Measurements from ENCODE around the gene TXK.

TXK gene

DNA sequence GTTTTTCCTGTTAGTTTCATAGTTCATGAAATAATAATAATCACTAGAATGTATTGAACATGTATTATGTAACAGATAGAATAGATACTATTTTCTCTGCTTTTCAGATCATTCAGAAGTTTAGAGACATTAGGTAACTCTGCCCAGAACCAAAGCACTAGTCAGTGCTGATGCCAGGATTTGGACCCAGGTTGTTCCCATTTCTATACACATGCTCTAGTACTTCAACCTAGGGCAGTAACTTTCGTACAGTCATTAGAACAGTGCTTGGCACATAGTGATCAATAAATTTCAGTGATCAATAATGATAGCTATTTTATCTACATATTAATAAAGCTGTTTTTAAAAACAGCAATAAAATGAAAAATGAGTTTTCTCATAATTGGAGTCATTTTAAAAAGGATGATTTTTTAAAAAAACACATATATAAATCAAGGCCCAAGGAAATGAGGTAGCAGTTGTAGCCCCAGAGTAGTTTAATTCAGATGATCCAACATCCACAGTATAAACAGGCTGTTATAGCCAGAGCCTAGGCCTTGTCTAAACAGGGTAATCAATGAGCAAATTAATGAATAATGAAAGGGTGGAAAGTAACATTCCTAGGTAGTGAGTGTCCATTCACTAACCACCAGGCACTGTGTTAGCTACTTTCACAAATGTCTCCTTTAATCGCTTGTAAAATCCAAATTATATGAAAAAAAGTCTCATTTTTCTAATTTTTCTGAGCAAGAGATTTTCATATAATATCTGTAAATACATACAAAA is 25.6 kb downstream of the TXK start:
- in situ Hi-C loops (cut with MboI; ENCODE audit: low sequenced_read_pairs): no loop called here

DNA sequence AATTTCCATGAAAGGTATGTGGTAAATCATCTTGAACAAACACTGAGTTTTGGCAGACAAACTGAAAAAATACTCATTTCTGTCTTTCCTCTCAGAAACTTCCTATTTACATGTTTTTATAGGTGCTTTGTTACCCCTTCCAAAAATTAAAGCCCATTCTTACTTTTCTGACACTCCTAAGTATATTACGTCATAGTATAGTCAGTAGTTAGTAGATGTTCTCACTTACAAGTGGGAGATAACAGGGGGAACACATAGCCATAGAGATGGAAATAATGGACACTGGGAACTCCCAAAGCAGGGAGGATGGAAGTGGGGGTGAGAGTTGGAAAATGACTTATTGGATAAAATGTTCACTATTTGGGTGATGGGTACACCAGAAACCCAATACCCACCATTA is 28.8 kb downstream of the TXK start:
- in situ Hi-C loops (cut with MboI; ENCODE audit: low sequenced_read_pairs): no loop called here

DNA sequence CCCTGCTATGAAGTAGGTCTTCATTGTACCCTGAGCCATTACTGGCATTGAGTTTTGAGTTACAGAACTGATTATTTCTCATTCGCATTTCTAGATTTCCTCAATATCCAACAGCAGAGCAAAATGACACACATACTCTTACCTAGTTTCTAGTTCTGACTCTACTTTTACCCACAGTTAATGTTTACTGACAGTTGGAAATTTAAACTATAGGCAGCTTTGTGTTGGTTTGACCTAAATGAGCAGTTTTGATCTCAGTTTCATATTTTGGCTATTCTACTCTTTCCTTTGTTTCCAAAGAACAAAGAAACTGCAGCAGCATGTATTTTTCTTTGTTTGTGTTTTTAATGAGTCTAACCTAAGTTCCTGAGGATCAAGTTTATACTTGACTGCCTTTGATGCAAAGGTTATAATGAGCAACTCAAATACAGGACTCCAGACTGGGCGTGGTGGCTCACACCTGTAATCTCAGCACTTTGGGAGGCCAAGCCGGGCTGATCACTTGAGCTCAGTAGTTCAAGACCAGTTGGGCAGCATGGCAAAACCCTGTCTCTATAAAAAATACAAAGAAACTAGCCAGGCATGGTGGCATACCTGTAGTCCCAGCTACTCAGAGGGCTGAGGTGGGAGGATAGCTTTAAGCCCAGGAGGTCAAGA is 30.4 kb downstream of the TXK start:
- in situ Hi-C loops (cut with MboI; ENCODE audit: low sequenced_read_pairs): no loop called here

GRCh38 chr4:48102303-48102702 is 31.7 kb downstream of the TXK start:
- in situ Hi-C loops (cut with MboI; ENCODE audit: low sequenced_read_pairs): no loop called here

DNA sequence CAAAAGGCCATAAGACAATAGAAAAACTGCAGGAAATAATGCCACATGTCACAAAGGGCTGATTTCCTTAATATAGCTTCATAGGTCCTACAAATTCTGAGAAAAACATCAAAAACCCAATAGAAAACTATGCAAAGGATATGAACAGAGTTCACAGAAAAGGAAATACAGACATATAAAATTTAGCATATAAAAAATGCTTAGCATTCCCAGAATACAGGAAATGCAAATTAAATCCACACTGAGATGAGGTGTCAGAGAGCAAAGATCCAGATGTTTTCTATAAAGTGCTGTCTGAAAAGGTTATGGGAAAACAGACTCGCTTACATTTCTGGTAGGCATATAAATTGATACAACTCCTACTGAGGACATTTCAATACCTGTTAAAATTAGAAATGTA is 33.8 kb downstream of the TXK start:
- in situ Hi-C loops (cut with MboI; ENCODE audit: low sequenced_read_pairs): no loop called here

- in situ Hi-C loops (cut with MboI; ENCODE audit: low sequenced_read_pairs): no loop called here
Measured at GRCh38 chr4:48095441-48095840, 38.6 kb downstream of the TXK start.

DNA sequence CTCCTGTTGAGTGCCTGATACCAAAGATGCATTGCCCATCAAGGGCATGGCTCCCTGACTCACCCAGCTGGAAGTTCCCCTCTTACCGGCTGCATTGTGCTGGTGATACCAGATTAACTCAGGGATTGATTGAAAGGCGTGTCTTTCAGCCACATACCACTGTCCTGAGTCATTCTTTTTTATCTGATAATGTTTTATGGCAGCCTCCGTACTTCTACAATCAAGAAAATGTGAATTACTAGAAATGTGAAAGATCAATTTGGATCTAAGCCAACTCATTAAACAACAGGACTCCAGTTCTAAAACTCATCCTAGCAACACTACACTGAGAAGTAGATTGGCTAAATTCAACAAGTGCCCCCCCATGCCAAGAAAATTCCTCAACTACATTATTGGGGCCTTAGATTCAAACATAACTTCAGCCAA is 40.0 kb downstream of the TXK start:
- in situ Hi-C loops (cut with MboI; ENCODE audit: low sequenced_read_pairs): no loop called here

- in situ Hi-C loops (cut with MboI; ENCODE audit: low sequenced_read_pairs): no loop called here
Measured at GRCh38 chr4:48090621-48091020, 43.4 kb downstream of the TXK start.

DNA sequence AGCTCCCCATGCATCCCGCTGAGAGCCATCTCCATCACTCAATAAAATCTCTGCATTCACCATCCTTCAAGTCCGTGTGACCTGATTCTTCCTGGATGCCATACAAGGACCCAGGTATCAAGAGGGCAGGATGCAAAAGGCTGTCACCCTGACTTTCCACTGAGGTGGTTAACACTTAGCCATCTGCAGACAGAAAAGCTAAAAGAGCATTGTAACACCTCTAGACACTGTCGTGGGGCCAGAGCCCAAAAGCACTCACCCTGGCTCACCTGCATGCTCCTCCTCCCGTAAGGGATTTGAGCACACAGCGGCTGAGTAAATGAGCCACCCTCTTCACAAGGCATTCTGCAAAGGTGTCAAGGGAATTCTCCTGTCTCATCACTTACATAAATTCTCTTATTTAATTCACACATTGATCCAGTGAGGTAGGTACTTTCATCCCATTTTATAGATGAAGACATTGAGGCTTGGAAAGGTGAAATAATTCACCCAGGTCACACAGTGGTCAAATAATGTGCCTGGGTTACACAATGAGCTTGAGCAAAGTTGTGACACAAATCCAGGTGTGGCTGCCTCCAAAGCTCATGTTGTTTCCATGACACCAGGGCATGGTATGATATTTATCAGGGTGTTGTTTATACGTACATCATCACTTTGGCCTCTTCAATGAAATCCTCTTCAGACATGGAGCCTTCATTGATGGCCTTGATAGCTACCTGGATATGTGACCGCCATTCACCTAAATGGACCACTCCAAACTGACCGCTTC is 48.0 kb downstream of the TXK start:
- in situ Hi-C loops (cut with MboI; ENCODE audit: low sequenced_read_pairs): no loop called here

DNA sequence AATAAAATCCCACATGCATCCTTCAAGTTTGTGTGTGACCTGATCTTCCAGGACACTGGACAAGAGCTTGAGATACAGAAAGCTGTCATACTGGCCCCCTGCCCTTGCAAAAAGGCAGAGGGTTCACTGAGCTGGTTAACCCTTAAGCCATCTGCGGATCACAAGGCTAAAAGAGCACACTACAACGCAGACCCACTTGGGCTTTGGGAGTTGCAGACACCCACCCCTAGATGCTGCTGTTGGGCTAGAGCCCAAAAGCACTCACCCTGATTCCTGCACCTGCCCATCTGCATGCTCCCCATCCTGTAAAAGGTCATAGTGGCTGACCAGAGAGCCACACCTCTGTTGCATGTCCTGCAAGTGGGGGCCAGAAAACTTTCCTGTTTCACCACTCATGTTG is 51.1 kb downstream of the TXK start:
- in situ Hi-C loops (cut with MboI; ENCODE audit: low sequenced_read_pairs): no loop called here

DNA sequence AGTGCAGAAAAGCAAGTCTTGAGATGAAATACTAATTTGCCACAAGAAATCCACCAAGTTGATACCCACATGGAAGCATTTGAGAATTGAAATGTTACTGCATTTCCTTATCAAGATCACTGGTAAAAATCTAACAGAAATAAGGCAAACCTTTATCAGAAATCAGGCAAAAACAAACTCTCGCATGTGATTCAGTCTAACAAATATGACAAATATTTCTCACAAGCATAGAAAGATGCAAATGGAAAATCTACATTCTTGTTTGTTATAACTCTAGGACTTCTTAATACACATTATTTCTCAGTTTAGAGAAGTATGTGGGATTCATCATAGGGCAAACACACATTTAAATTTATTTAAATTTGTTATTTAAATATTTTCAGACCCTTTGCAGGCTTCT is 52.9 kb downstream of the TXK start:
- in situ Hi-C loops (cut with MboI; ENCODE audit: low sequenced_read_pairs): no loop called here

GRCh38 chr4:48079972-48080391 is 54.1 kb downstream of the TXK start:
- in situ Hi-C loops (cut with MboI; ENCODE audit: low sequenced_read_pairs): no loop called here

DNA sequence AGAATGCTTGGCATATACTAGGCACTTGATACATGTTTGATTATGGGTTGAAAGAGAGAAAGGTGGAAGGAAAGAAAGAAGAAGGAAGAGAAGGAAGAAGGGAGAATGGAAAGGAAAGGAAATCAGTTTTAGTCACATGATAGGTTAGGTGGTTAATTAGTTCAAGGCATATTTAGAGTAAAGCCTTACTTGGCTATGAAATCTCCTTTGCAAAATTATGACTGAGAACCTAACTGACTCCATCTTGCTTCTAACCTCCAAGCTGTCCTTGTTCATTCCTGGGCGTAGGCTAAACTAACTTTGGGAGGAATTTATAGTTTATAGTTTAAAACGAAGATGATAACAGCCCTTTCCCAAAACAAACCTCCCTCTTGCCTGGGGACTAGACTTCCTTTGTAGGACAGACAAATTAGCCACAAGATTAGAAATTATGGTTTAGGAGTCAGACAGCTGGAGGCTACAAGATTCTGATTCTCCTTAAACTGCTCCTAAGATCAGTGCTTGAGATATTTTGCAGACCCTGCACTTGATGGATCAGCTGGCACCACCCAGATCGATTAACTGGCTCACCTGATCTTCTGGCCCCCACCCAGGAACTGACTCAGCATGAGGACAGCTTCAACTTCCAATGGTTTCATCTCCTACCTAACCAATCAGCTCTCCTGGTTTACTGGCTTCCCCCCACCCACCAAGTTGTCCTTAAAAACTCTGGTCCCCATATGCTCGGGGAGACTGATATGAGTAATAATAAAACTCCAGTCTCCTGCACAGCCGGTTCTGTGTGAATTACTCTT is 55.0 kb downstream of the TXK start:
- in situ Hi-C loops (cut with MboI; ENCODE audit: low sequenced_read_pairs): no loop called here

GRCh38 chr4:48078425-48078824 is 55.6 kb downstream of the TXK start:
- in situ Hi-C loops (cut with MboI; ENCODE audit: low sequenced_read_pairs): no loop called here

DNA sequence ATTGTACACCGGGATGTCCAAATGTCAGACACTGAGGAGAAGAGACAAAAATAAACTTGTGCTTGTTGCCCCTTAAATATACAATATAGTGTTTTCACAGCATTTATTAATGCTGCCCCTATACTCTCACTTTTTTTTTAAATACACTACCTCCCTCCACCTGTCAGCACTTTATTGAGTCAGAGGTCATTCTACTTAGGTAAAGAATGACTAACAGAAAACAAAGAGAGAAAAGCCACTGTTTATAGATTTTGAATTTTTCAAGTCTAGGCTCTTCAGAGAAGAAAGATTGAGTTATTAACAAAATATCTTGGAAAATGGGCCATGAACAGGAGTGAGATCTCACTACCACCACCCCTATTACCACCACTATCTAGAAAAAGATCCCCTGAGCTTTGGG is 59.4 kb downstream of the TXK start:
- in situ Hi-C loops (cut with MboI; ENCODE audit: low sequenced_read_pairs): no loop called here

DNA sequence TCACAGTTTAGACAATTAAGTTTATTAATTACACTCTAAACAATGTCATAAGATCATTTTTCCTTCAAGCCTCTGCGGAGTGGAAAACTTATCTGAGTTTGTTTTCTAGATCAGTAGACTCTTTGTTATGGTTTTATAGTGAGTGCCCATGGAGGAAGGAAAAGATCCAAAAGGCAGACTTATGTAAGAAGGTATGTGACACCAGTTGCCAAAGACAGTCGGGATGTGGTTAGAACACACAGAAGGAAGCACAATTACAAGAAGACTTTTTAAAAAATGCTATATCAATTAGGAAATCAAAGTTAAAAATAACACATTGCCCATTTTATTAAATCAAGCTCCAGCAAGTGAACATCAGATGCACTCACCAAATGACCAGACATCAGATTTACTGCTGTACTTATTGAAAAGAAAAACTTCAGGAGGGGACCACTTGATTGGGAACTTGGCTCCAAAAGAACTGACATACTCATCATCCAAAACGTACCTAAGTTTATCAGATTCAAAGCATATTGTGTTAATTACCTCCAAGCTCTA is 60.4 kb downstream of the TXK start:
- in situ Hi-C loops (cut with MboI; ENCODE audit: low sequenced_read_pairs): no loop called here

GRCh38 chr4:48071191-48071590 is 62.9 kb downstream of the TXK start:
- in situ Hi-C loops (cut with MboI; ENCODE audit: low sequenced_read_pairs): no loop called here

- in situ Hi-C loops (cut with MboI; ENCODE audit: low sequenced_read_pairs): no loop called here
Measured at GRCh38 chr4:48069026-48069425, 65.0 kb downstream of the TXK start.

DNA sequence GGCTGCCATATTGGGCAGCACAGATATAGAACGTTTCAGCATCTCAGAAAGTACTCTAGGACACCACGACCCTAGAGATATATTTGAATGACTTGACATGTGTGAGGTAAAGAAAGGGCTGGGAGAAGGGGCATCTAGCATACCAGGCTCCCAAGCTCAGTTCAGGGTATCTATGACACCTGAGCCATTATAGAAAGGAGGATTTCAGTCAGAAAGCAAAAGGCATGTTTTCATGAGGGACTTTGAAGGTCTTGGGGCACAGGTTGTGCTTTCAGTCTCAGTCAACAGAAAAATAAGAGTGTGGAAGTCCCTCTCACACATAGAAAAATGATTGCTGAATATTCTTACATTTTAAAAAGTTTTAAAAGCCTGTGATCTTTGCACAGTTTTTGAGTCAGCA is 65.9 kb downstream of the TXK start:
- in situ Hi-C loops (cut with MboI; ENCODE audit: low sequenced_read_pairs): no loop called here

DNA sequence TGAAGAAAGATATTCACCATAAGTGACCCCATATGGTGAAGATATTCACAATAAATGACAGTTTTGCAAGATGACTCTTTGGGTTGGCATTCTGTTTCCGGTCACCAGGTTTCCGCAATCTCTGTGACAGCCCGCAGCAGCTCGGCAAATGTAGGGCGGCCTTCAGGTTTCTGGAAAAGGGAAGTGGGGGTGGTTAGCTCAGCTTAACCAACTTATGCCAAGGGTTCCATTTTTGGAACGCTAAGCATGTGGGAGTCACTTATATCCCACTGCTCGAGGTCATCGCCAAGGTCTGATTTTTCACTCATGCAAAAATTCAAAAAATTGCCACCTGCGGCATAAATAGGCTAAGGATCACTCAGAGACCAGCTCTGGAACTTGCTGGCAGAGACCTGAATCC is 66.5 kb downstream of the TXK start:
- in situ Hi-C loops (cut with MboI; ENCODE audit: low sequenced_read_pairs): no loop called here

DNA sequence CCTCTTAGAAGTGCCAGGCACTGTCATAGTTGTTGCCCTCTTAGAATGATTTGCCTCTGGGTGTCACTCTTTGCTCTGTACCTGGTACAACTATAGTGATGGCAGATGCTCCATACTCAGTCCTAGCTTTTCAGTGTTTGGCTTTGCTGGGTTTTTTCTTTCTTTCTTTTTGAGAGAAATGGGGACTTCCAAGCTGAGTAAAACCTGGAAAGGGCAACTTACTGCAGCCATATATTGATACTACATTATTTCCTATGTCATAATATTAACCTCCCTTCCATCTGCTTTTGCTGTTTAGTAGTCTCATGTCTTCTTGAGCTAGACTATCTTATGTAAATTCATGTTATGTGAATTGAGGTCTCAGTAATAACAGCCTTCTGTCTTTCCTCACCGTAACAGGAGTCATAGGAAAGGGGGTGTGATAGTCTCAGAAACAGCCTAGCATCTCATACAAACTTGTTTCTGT is 68.4 kb downstream of the TXK start:
- in situ Hi-C loops (cut with MboI; ENCODE audit: low sequenced_read_pairs): no loop called here
